GM19467 (cell line): ENCODE results near the gene DNAJB13.
"Not testable (repeated sequence)": the region's sequence is repeated elsewhere in the genome, so short reads cannot be mapped to it uniquely, and the experiment has no call there.

ENCODE experiments used
- ATAC-seq: cut with Tn5 transposase; IDR thresholded peaks from one replicate; pipeline ENCODE4 v1.9.1; 2021; ENCODE audit warnings: mild to moderate bottlenecking, moderate library complexity; ENCODE audit not compliant: unreplicated experiment

DNAJB13 gene, protein sequence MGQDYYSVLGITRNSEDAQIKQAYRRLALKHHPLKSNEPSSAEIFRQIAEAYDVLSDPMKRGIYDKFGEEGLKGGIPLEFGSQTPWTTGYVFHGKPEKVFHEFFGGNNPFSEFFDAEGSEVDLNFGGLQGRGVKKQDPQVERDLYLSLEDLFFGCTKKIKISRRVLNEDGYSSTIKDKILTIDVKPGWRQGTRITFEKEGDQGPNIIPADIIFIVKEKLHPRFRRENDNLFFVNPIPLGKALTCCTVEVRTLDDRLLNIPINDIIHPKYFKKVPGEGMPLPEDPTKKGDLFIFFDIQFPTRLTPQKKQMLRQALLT

GRCh38 chr11:73950869-73951710, at the start of gene DNAJB13:
TSS of gene DNAJB13 (plus strand) at chr11:73951026. CDS start at chr11:73951070, 44 bp downstream.
- peak; percentile 67 for ATAC-seq

- no peak for ATAC-seq
Measured at GRCh38 chr11:73902303-73902702, 48.5 kb upstream of the DNAJB13 start.

DNA sequence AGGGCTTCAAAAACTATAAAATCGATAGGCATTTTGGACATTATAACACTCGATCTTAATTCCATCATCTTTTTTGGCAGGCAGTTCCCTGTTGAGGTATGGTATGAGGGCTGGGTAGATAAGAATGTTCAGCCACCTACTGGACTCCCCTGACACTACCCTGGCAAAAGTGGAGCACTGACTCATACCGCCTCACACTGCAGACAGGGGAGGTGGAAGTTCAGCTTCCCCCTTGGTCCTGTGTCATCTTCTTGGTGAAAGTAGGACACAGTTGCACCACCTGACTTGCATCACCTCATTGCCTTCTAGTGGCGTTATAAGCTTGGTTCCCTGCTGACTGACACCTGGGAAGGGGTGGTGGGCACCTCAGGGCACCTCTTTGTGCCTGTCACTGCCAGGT, 43.6 kb upstream of the DNAJB13 start:
- ATAC-seq, result no peak

DNA sequence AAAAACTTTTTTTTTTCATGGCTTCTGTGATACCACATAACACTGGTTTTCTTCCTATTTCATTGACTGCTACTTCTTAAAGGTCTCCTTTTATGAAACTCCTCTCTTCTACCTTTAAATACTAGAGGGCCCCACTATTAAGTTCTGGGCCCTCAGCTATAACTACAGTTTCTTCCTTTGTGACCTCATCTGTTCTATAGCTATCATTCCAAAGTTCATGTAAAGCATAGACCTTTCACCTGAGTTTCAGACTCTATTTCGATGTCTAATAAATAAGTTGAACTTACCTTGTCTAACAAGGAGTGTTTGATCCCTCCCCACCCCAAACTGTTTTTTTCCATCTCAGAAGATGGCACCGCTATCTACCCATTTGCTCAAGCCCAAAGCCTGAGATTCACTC, 38.8 kb upstream of the DNAJB13 start:
- ATAC-seq, result no peak

DNA sequence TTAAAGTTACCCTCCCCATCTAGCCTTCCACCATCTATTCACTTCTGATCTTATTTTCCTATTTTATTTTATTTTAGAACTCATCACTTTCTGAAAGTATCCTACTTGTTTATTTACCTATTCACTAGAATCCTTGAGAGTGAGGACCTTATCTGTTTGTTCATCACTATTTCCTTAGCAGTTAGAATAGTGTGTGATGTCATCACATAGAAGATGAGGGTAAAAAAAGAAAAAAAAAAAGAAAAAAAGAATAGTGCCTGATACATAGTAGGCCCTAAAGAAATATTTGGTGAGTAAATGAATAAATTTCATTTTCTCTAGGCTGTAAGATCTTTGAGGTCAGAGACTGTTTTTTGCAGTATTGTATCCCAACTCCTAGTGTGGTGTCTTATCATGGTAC, 37.4 kb upstream of the DNAJB13 start:
- no peak for ATAC-seq

DNA sequence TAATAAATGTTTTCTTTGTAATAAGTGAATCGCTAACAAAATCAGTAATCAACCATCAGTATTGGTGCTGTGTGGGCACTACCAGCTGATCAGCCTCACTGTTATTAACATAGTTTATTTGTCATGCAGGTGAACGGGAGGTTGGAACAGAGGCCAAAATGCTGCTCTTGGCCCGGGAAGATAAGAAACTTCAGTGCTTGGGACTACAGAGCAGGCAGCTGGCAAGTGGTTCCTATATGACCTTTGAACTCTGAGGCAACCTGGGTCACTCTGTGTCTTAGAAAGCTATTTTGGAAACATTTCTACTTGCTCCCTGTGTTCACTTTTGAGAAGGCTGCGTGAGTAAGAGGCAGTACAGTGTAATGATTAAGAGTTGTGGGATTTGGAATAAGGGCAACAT, 36.5 kb upstream of the DNAJB13 start:
- ATAC-seq, result no peak

DNA sequence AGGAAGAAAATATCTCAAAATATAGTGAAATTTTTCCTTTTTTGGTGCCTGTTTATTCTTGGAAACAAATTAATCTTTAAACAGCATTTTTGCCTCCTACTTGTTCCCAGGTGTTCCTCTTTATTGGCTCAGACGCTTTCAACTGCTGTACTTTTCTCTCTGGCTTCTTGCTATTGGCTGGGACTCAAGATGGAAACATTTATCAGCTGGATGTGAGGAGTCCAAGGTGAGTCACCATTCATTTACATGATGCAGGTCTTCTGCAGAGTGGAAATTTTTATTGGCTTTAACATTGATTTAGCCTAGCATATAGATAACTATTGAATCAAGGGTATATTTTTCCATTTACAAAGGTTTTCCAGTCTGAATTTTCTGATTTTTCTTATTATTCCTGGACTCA, 34.4 kb upstream of the DNAJB13 start:
- ATAC-seq, result no peak

DNA sequence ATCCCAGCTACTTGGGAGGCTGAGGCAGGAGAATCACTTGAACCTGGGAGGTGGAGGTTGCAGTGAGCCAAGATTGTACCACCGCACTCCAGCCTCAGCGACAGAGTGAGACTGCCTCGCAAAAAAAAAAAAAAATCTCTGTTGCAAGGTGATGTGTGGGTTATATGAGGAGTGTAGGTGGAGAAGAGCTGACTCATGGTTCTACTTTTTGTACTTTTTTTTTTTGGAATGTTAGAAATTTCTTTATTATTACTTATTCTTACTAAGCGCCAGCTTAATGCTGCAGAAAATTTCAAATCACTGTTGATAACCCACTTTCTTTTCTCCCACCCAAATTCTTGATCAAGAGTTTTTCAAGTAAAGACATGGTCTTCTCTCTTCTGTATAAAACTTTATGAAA, 29.6 kb upstream of the DNAJB13 start:
- no peak for ATAC-seq

- no peak for ATAC-seq
Measured at GRCh38 chr11:73929388-73929787, 21.4 kb upstream of the DNAJB13 start.

- ATAC-seq, result no peak
Measured at GRCh38 chr11:73931039-73931645, 19.7 kb upstream of the DNAJB13 start.

- no peak for ATAC-seq
Measured at GRCh38 chr11:73931951-73932350, 18.9 kb upstream of the DNAJB13 start.

GRCh38 chr11:73932781-73933180, 18.0 kb upstream of the DNAJB13 start:
- ATAC-seq, result no peak

- ATAC-seq, result not testable (repeated sequence)
Measured at GRCh38 chr11:73936047-73936446, 14.8 kb upstream of the DNAJB13 start.

GRCh38 chr11:73939096-73939495, 11.7 kb upstream of the DNAJB13 start:
- ATAC-seq, result no peak

DNA sequence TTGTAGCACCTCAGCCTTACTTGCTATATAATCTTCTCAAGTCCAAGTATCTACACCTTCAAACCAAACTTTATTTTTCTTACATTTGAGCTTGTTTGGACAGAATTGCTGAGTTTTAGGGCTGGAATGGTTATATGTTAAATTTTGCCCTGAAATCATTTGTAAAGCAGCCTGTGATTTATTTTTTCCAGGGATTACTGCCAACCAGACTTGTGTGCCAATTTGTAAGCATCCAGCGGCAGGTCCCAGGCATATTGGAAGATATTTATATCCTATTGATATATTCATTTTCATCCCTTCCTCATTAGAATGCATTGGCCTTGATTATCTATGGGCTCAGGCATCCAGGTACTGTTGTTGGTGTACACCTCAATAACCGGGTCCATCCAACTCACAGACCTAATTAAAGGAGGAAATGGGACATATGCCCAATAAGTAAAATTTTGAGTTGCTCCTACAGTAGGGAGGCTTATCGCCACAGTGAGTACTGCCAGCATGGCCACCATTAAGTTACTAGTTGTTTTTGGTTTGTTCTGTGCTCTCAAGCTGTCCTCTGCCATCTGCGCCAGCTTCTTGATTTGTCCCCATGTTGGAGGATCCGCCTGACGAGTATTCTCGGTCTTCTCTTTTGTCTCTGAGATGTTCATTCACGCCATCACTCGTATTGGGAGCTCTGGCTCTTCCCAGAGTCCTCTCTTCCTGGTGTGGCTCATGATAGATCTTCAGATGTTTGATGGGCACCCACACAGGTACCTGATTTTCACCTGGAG, 9.8 kb upstream of the DNAJB13 start:
- no peak for ATAC-seq

DNA sequence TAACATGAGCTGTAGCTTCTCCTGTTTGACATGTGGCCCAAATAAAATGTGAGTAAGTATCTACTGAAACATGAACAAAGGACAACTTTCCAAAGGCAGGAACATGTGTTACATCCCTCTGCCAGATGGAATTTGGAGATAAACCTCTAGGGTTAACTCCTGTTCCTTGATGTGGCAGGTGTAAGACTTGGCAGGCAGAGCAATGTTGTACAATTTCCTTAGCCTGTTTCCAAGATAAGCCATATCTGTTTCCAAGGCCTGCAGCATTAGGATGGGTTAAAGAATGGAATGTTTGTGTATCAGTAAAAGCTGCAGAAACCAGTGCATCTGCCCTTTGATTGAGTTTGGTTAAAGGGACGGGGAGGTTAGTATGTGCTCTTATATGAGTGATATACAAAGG, 8.8 kb upstream of the DNAJB13 start:
- ATAC-seq, result no peak

GRCh38 chr11:73944085-73944484, 6.7 kb upstream of the DNAJB13 start:
- ATAC-seq, result no peak

- no peak for ATAC-seq
Measured at GRCh38 chr11:73944901-73945300, 5.9 kb upstream of the DNAJB13 start.

DNA sequence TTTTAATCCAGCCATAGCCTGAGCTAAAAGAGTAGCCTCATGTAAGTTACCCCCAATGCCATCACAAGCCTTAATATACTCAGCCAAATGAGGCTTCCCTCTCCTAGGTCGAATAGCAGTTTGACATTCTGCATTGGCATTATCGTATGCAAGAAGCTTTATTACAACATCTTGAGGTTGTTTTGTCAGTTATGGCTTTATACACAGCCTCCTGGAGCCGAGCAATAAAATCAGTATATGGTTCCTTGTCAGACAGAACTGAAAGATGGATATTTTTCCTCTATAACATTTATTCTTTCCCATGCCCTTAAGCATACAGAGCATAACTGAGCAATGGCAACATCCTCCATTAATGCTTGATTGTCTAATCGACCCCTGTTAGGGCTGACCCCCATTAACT, 5.4 kb upstream of the DNAJB13 start:
- ATAC-seq, result no peak

DNA sequence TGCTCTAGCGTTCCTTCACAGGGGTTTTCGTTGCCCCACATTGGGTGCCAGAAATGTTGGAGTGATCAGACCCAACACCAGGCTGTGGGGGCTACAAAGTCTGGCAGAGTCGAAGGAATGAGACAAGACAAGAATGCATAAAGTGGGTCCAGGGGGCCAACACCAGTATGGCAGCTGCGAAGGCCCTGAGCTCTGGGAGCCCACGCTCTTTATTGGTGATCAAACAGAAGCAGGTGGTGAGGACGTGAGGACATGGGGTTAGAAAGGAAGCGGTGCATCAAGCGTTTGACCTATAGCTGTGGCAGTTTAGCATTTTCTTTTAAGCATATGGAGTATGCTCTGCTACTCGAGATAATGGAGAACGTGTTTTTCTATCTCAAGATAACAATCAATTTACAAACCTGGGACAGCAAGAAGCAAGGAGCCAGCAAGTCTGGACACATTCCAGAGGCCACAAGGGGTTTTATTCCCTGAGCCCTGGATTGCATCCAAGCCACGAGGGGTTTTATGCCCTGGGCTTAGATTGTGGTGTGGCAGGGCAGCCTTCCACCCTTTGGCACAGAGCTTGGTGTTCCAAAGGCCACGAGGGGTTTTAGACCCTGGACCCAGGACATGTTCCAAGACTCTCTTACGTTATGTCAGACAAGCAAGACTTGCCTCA, 3.9 kb upstream of the DNAJB13 start:
- no peak for ATAC-seq

DNA sequence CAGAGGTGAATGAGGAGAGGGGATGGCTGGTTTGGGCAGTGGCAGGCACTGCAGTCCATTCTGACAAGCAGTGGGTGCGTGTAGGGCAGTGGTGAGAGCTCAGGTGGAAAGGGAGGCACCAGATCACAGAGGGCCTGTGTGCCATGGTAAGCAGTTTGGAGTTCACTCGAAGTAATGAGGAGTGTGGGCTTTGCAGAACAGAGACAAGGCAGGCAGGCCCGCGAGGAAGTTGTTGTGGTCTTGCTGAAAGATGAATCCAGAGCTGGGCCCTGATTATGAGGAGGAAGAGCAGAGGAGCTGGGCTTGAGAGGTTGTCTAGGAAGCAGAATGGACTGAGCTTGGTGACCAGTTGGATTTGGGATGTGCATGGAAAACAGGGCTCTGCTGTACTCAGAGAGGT, 1.6 kb upstream of the DNAJB13 start:
- no peak for ATAC-seq
